HG03039 (cell line): ENCODE results near the gene TFPI.
"Not testable (repeated sequence)": the region's sequence is repeated elsewhere in the genome, so short reads cannot be mapped to it uniquely, and the experiment has no call there.

Experiments used
- ATAC-seq: cut with Tn5 transposase; IDR thresholded peaks from one replicate; pipeline ENCODE4 v1.9.1; 2021; ENCODE audit warnings: mild to moderate bottlenecking, moderate library complexity; ENCODE audit not compliant: unreplicated experiment

TFPI gene

DNA sequence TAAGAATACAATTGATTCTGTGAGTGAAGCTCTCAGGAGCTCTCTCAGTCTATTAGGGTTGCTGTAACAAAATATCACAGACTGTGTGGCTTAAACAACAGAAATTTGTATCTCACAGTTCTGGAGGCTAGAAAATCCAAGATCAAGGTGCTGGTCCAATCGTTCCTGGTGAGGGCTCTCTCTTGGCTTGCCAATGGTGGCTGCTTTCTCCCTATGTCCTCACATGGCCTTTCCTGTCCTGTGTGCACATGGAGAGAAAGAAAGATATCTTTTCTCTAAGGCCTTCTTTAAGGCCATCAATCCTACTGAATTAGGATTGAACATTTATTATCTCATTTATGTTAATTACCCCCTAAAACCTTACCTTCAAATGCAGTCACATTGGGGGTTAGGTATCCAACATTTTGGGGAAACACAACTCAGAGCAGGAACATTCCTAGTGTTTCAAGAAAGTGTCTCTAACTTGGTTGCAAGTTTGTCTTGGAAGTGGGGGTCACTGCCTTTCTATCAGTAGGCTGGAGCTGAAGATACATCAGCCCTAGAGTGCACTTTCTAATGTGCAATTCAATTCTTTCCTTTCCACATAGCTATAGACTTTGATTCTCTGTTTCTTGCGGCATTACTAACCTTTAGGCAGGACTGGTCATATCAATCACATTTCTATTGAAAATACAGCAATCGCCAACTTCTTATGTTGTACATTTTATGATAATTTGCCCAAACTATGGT, 24.8 kb downstream of the TFPI start:
- no peak for ATAC-seq

DNA sequence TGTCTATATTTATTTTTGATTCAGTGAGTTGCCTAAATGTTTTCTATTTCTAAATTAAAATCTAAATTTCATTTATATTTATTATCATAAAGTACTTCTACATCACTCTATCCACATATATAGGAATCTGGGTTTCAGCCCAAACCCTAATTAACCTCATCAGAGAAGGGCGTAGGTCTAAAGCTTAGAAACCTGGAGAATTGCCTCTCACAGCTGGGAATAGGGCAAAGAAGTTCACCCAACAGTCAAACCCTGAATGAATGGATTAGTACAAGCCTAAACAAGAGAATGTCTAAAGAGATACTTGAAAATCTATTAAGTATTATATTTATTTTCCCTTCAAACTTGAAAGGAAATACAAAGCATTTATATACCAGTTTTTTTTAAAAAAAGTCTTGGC, 26.2 kb downstream of the TFPI start:
- no peak for ATAC-seq

DNA sequence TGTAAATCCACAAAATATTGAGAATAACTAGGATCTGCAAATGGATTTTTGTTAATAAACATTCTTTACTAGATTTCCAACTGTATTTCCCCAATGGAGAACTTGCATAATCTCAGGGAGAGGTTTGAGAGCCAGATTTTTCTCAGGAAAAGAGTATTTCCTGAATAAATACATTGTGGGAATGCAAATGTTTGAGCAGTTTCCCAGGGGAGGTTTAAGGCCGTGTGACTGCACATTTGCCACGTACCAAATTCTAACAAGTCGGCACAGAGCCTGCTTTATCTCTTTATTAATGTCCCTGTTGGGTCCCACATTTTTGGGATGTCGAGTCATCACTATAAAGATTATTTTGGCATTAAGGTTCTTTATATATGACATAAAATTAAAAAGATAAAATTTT, 27.0 kb downstream of the TFPI start:
- no peak for ATAC-seq

DNA sequence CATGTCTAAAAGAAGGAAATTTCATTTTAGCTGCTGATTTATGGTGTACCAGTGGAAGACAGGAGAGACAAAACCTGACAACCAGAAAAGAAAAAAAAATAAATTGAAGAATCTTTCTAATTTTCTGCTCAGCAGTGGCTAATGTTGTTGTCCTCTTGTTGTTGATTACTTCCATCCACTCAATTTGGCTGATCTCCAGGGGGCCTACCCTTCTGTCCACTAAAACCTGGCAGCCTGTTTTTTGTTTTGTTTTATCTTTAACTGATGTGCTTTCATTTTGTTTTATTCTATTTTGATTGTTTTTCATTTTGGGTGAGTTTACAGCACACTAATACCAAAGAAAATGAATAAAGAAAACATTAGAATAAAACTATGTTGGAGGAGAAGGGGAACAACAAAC, 27.4 kb downstream of the TFPI start:
- no peak for ATAC-seq

DNA sequence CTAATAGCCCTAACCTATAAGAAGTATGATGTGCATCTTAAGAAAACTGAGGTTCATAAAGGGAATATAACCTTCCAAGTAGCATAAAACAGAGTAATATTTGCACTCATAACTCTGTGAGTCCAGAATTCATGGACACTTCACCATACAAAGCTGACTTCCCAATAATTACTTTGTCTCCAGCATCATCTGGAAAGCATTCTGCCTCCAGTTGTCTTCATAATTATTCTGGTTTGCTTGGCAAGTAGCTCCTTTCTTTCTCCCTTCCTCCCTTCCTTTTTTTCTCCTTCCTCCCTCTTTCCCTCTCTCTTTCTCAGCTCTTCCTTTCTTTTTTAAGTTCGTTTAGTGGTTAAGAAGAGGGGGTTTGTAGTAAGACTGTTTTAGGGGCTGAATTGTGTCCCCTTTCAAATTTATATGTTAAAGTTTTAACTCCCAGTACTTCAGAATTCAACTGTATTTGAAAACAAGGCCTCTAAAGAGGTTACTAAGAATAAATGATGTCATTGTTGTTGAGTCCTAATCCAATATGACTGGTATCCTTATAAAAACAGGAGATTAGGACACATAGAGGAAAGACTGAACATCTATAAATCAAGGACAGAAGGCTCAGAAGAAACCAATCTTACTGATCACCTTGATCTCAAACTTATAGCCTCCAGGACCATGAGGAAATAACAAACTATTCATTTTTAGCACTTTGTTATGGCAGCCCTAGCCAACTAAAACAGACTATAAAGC, 28.9 kb downstream of the TFPI start:
- no peak for ATAC-seq

DNA sequence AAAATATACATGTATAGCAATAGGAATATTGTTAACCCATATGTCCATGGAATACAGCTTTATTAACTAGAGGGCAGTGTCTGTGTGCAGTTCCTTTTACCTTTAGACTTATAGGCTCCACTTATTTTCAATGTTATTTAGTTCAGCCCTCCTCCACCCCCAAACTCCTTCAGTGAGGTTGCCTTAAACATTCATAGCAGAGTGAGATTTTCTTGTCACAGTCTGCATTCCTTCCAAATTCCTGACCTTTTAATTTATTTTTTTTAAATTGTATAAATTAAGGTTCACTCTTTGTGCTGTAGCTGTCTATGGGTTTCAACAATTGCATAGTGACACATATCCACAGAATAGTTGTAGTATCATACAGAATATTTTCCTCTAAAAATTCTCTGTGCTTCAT, 30.9 kb downstream of the TFPI start:
- ATAC-seq = no peak

DNA sequence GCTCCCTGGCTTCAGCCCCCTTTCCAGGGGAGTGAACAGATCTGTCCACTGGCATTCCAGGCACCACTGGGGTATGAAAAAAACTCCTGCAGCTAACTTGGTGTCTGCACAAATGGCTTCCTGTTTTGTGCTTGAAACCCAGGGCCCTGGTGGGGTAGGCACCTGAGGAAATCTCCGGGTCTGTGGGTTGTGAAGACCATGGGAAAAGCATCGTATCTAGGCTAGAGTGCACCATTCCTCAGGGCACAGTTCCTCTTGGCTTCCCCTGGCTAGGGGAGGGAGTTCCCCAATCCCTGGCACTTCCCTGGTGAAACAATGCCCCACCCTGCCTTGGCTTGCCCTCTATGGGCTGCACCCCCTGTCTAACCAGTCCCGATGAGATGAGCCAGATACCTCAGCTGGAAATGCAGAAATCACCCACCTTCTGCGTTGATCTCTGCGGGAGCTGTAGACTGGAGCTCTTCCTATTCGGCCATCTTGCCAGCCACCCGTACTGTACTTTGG, 34.1 kb downstream of the TFPI start:
- ATAC-seq = no peak

DNA sequence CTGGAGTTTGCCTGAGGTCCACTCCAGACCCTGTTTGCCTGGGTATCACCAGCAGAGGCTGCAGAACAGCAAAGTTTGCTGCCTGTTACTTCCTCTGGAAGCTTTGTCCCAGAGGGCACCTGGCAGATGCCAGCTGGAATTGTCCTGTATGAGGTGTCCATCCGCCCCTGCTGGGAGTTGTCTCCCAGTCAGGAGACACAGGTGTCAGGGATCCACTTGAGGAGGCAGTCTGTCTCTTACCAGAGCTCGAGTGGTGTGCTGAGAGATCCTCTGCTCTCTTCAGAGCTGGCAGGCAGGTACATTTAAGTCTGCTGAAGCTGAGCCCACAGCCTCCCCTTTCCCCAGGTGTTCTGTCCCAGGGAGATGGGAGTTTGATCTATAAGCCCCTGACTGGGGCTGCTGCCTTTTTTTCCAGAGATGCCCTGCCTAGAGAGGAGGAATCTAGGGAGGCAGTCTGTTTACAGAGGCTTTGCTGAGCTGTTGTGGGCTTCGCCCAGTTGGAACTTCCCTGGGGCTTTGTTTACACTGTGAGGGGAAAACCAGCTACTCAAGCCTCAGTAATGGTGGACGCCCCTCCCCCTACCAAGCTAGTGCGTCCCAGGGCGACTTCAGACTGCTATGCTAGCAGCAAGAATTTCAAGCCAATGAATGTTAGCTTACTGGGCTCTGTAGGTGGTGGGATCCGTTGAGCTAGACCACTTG, 34.7 kb downstream of the TFPI start:
- ATAC-seq = no peak

DNA sequence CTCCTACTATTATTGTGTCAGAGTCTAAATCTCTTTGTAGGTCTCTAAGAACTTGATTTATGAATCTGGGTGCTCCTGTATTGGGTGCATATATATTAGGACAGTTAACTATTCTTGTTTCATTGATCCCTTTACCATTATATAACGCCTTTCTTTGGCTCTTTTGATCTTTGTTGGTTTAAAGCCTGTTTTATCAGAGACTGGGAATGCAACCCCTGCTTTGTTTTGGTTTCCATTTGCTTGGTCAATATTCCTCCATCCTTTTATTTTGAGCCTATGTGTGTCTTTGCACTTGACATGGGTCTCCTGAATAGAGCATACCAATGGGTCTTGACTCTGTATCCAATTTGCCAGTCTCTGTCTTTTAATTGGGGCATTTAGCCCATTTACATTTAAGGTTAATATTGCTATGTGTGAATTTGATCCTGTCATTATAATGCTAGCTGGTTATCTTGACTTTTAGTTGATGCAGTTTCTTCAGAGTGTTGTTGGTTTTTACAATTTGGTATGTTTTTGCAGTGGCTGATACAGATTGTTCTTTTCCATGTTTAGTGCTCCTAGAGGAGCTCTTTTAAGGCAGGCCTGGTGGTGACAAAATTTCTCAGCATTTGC, 36.4 kb downstream of the TFPI start:
- ATAC-seq = not testable (repeated sequence)

DNA sequence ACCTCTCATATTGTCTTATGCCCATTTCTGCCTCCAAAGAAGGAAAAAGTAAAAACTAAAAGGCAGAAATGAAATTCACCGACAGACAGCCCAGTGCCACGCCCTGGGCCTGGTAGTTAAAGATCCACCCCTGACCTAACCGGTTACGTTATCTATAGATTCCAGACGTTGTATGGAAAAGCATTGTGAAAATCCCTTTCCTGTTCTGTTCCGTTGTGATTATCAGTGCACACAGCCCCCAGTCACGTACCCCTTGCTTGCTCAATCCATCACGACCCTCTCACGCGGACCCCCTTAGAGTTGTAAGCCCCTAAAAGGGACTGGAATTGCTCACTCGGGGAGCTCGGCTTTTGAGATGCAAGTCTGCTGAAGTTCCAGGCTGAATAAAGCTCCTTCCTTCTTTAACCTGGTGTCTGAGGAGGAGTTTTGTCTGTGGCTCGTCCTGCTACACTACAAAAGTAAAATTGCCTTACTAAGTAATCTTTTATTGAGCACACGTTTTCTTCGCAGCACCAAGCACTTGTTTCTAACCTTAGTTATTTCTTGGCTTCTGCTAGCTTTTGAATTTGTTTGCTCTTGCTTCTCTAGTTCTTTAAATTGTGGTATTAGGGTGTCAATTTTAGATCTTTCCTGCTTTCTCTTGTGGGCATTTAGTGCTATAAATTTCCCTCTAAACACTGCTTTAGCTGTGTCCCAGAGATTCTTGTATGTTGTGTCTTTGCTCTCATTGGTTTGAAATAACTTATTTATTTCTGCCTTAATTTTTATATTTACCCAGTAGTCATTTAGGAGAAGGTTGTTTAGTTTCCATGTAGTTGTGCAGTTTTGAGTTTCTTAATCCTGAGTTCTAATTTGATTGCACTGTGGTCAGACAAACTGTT, 37.4 kb downstream of the TFPI start:
- not testable (repeated sequence) for ATAC-seq

DNA sequence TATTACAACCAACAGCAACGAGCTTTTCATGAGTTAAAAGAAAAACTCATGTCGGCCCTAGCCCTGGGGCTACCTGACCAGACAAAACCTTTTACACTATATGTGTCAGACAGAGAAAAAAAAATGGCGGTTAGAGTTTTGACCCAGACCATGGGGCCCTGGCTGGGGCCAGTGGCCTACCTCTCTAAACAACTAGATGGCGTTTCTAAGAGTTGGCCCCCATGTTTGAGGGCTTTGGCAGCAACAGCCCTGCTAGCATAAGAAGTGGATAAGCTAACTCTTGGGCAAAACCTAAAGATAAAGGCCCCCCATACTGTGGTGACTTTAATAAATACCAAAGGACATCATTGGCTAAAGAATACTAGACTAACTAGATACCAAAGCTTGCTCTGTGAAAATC, 39.3 kb downstream of the TFPI start:
- no peak for ATAC-seq

DNA sequence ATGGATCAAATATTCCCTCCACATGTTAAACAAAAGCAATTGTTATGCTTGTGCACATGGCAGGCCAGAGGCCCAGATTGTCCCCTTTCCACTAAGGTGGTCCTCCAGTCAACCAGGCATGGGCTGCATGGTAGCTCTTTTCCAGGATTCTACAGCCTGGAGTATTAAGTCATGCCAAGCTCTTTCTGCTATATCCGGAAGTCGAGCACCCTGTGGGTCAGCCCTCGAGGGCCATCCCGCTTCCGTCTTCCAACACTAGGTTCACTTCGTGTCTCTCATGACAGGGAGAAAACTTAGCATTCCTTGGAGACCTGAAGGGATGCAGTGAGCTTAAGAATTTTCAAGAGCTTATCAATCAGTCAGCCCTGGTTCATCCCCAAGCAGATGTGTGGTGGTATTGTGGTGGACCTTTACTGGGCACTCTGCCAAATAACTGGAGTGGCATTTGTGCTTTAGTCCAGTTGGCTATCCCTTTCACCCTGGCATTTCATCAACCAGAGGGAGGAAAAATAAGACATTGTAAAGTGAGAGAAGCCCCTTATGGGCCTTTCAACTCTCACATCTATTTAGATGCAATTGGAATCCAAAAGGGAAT, 39.9 kb downstream of the TFPI start:
- not testable (repeated sequence) for ATAC-seq

DNA sequence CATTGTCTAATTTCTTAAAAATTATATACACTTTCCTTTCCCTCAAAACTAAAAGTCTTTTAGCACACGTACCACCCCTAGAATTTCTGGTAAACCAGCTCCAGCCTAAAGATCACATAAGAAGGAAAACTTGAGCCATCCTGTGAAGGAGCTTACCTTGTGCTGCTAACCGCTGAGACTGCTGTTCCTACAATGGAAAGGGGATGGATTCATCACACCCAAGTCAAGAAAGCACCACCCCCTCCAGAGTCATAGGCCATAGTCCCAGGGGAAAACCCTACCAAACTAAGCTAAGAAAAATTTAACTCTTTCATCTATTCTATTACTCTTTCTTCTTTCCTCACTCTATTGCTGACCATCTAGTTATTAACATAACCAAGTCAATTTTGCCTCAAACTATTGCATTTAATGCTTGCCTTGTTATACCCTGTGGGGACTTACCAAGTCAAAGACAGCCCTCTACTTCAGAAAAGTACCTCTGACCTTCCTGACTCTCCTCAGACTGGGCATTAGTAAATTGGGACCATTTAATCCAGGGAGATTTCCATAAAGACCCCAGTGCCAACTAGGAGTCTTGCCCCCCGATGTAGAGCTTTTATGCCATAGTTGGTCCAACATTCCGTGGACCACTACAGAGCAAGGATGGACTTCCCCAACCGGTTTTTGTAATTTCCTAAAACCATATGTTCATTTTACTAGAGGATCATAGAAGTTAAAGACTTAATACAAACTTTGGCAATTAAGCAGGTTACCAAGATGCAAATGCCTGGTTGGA, 40.6 kb downstream of the TFPI start:
- ATAC-seq = not testable (repeated sequence)

DNA sequence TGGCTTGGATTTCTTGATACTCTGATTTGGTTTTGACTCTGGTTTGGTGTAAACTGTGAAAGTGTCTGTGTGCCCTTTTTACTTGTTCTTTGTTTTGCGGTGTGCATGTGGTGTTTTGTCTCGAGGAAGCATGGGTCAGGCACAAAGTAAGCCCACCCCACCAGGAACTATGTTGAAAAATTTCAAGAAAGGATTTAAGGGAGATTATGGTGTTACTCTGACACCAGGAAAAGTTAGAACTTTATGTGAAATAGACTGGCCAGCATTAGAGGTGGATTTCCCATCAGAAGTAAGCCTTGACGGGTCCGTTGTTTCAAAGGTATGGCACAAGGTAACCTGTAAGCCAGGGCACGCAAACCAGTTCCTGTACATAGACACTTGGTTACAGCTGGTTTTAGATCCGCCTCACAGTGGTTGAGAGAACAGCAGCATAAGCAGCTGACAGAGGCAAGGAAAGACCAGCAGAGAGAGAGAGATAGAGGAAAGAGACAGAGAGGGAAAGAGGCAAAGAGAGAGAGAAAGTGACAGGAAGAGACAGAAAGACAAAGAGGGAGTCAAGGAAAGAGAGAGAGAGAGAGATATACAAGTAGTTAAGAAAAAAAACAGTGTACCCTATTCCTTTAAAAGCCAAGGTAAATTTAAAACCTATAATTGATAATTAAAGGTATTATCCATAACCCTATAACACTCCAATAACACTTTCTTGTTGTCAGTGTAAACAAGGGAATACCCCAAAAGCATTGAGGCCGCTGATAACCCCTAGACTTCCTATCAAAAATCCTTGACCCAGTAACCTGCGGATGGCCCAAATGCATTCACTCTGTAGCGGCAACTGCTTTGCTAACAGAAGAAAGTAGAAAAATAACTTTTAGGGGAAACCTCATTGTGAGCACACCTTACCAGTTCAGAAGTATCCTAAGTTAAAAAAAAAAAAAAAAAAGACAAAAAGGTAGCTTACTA, 42.6 kb downstream of the TFPI start:
- ATAC-seq = no peak

DNA sequence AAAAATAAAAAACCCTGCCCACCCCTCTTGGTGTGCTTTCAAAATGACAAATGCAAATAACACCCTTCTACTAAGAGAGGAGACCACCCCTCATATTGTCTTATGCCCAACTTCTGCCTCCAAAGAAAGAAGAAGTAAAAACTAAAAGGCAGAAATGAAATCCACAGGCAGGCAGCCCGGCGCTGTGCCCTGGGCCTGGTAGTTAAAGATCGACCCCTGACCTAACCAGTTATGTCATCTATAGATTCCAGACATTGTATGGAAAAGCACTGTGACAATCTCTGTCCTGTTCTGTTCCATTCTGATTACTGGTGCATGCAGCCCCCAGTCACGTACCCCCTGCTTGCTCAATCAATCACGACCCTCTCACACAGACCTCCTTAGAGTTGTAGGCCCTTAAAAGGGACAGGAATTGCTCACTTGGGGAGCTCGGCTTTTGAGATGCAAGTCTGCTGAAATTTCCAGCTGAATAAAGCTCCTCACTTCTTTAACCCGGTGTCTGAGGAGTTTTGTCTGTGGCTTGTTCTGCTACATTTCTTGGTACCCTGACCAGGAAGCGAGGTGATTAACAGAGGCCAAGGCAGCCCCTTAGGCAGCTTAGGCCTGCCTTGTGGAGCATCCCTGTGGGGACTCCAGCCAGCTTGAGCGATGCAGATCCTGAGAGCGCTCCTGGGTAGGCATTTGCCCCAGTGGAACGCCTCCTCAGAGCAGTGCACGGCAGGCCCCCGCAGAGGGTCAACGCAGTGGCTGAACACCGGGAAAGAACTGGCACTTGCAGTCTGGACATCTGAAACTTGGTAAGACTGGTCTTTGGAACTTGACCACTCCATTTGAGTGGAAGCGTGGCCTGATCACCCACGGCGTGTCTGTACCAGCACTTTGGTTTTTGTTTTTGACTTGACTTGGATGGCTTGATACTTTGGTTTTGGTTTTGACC, 43.5 kb downstream of the TFPI start:
- not testable (repeated sequence) for ATAC-seq

DNA sequence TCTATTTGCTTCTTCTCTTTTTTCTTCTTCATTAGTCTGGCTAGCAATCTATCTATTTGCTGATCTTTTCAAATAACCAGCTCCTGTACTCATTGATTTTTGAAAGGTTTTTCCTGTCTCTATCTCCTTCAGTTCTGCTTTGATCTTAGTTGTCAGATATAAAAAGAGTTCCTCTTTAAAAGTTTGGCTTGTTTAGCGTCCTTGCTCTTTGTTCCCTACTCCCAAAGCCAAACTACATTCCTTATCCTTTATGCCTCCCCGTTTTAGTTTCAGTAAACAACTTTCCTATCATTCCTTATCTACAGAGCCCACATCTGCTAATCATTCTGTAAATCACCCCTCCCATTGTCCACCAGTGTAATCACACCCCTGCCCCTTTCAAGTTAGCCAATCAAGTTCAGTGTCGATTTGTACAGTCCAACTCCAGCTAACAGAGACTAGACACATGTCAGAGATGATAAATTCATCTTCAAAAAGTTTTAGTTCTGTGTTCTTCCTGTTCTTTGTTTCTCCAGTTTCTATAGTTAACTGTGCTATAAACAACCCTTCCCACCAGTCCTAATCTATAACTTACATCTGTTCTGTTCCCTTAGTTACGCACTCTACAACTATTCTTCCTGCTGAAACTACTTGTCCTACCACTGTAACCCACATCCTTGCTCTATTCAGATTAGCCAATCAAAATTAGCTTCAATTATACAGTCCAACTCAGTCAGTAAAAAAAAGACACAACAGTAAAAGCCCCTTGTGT, 44.4 kb downstream of the TFPI start:
- ATAC-seq = no peak
